Body of pancreas (tissue), 4 donors: ENCODE results near the gene RDH13.

Experiments used
- POLR2A ChIP-seq, 3 donors: fragments of 450-650 bp; IDR thresholded peaks; one replicate each; pipeline ENCODE4 v1.6.1; 2016; ENCODE audit warnings: antibody characterized with exemption in 3 of 3, mild to moderate bottlenecking in 2 of 3
- TF ChIP-seq, protein P1 (sequence below), 7 experiments: fragments of 450-650 bp in 4 of 7; fragments of 200-600 bp in 3 of 7; sonication (generic) in 3 of 7; IDR thresholded peaks; one replicate each; pipeline ENCODE4 v1.5.1; 2016 to 2019; ENCODE audit warnings: antibody characterized with exemption in 7 of 7

DNA sequence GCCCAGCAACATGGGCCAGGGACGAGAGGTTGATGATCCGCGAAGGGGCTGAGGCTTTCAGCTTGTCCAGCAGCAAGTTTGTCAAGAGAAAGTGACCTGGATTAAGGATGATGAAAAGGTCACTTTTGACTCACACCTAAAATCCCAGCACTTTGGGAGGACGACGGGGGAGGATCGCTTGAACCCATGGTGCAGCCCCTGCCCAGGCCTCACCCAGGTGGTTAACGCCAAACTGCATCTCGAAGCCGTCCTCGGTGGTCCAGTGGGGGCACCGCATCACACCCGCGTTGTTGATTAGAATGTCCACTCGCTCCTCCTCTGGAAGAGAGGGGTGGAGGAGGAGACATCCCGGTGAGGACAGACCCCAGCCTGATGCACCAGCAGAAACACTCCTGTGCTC is 14.5 kb downstream of the RDH13 start:
- no peak for TF ChIP-seq POLR2A (IDR thresholded peaks at IDR 0.05)
- TF ChIP-seq, protein P1, sequence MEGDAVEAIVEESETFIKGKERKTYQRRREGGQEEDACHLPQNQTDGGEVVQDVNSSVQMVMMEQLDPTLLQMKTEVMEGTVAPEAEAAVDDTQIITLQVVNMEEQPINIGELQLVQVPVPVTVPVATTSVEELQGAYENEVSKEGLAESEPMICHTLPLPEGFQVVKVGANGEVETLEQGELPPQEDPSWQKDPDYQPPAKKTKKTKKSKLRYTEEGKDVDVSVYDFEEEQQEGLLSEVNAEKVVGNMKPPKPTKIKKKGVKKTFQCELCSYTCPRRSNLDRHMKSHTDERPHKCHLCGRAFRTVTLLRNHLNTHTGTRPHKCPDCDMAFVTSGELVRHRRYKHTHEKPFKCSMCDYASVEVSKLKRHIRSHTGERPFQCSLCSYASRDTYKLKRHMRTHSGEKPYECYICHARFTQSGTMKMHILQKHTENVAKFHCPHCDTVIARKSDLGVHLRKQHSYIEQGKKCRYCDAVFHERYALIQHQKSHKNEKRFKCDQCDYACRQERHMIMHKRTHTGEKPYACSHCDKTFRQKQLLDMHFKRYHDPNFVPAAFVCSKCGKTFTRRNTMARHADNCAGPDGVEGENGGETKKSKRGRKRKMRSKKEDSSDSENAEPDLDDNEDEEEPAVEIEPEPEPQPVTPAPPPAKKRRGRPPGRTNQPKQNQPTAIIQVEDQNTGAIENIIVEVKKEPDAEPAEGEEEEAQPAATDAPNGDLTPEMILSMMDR (IDR thresholded peaks at IDR 0.05) = no peak
